Endothelial cell of umbilical vein (primary cell): ENCODE data around the gene UBE2L6.

Experiments used
- EZH2 ChIP-seq: IDR thresholded peaks from 2 replicates; pipeline ENCODE4 v1.6.1; 2012; ENCODE audit warnings: borderline replicate concordance, low read depth, mild to moderate bottlenecking, moderate library complexity, low read length, inconsistent platforms; ENCODE audit not compliant: severe bottlenecking
- FOS ChIP-seq: IDR thresholded peaks from 2 replicates; pipeline ENCODE4 v1.6.1; 2011; ENCODE audit warnings: mild to moderate bottlenecking, low read length, moderate library complexity, borderline replicate concordance; ENCODE audit not compliant: insufficient read depth
- JUN ChIP-seq: IDR thresholded peaks from 2 replicates; pipeline ENCODE4 v1.6.1; 2011; ENCODE audit warnings: borderline replicate concordance, low read depth; ENCODE audit not compliant: insufficient read length, insufficient read depth
- MYC ChIP-seq: IDR thresholded peaks from one replicate; pipeline ENCODE4 v1.6.1; 2011; ENCODE audit warnings: mild to moderate bottlenecking, low read depth, low read length
- POLR2A ChIP-seq: IDR thresholded peaks from 2 replicates; pipeline ENCODE4 v1.6.1; 2012; ENCODE audit warnings: low read depth, mild to moderate bottlenecking, control low read depth, low read length
- POLR2AphosphoS5 ChIP-seq: IDR thresholded peaks from 2 replicates; pipeline ENCODE4 v1.6.1; 2012; ENCODE audit warnings: low read depth, mild to moderate bottlenecking, control low read depth, low read length, moderate library complexity; ENCODE audit not compliant: insufficient read depth
- TF ChIP-seq, protein P1 (sequence below), 2 donors: IDR thresholded peaks; 1 replicate in 1 of 2; 2 replicates in 1 of 2; pipeline ENCODE4 v1.5.1; 2011; ENCODE audit warnings: low read length in 2 of 2, mild to moderate bottlenecking in 2 of 2, moderate library complexity in 2 of 2, control low read depth in 1 of 2, inconsistent platforms in 1 of 2, low read depth in 1 of 2; ENCODE audit not compliant: insufficient read depth in 1 of 2; ENCODE audit errors: extremely low read depth in 1 of 2
- TF ChIP-seq, protein P2 (sequence below): IDR thresholded peaks from 2 replicates; pipeline ENCODE4 v1.6.1; 2011; ENCODE audit not compliant: insufficient read depth, insufficient read length

DNA sequence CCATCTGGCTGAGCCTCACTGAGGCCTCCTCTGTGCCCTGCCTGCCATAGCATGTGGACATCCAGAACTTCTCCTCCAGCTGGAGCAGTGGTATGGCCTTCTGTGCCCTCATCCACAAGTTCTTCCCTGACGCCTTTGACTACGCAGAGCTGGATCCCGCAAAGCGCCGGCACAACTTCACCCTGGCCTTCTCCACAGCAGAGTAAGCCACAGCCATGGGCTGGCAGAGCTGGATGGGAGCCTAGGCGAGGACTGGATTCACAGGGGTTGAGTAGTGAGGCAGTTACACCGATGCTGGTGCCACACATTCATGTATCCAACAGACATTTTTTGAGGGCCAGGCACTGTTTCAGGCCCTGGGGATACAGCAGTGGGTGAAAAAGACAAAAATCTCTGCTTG, 21.0 kb downstream of the UBE2L6 start:
- TF ChIP-seq, protein P1, sequence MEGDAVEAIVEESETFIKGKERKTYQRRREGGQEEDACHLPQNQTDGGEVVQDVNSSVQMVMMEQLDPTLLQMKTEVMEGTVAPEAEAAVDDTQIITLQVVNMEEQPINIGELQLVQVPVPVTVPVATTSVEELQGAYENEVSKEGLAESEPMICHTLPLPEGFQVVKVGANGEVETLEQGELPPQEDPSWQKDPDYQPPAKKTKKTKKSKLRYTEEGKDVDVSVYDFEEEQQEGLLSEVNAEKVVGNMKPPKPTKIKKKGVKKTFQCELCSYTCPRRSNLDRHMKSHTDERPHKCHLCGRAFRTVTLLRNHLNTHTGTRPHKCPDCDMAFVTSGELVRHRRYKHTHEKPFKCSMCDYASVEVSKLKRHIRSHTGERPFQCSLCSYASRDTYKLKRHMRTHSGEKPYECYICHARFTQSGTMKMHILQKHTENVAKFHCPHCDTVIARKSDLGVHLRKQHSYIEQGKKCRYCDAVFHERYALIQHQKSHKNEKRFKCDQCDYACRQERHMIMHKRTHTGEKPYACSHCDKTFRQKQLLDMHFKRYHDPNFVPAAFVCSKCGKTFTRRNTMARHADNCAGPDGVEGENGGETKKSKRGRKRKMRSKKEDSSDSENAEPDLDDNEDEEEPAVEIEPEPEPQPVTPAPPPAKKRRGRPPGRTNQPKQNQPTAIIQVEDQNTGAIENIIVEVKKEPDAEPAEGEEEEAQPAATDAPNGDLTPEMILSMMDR (IDR thresholded peaks at IDR 0.05; ENCODE audit: extremely low read depth in 1 of 2, insufficient read depth in 1 of 2, low read depth in 1 of 2, low read length in 2 of 2), result no peak
- no peak for TF ChIP-seq POLR2A
- TF ChIP-seq POLR2AphosphoS5, result no peak
- TF ChIP-seq, protein P2, sequence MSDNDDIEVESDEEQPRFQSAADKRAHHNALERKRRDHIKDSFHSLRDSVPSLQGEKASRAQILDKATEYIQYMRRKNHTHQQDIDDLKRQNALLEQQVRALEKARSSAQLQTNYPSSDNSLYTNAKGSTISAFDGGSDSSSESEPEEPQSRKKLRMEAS, result no peak
- no peak for TF ChIP-seq EZH2
- no peak for TF ChIP-seq FOS
- TF ChIP-seq MYC, result no peak
- no peak for TF ChIP-seq JUN
